Liver (tissue), 3 donors: ENCODE results near the gene FA2H.

Experiments used
- ATF3 ChIP-seq: IDR thresholded peaks from 2 replicates; pipeline ENCODE4 v1.6.1; 2016; ENCODE audit warnings: antibody characterized with exemption
- EGR1 ChIP-seq, 2 donors: IDR thresholded peaks; 2 replicates each; pipeline ENCODE4 v1.6.1; 2016 to 2018; ENCODE audit warnings: antibody characterized with exemption in 2 of 2, low read depth in 2 of 2
- FOXA1 ChIP-seq: IDR thresholded peaks from 2 replicates; pipeline ENCODE4 v1.6.1; 2016; ENCODE audit warnings: antibody characterized with exemption
- GABPA ChIP-seq, 2 donors: IDR thresholded peaks in 1 of 2; conservative IDR thresholded peaks in 1 of 2; 2 replicates each; pipeline ENCODE4 v1.6.1; 2016; ENCODE audit warnings: antibody characterized with exemption in 2 of 2, mild to moderate bottlenecking in 1 of 2, moderate library complexity in 1 of 2
- JUND ChIP-seq, 2 donors: IDR thresholded peaks; 2 replicates each; pipeline ENCODE4 v1.6.1; 2016; ENCODE audit warnings: antibody characterized with exemption in 2 of 2
- MAX ChIP-seq: IDR thresholded peaks from 2 replicates; pipeline ENCODE4 v1.6.1; 2016; ENCODE audit warnings: antibody characterized with exemption
- RAD21 ChIP-seq, 2 donors: IDR thresholded peaks; 2 replicates each; pipeline ENCODE4 v1.6.1; 2016; ENCODE audit warnings: antibody characterized with exemption in 2 of 2, mild to moderate bottlenecking in 2 of 2
- REST ChIP-seq: IDR thresholded peaks from 2 replicates; pipeline ENCODE4 v1.6.1; 2016; ENCODE audit warnings: antibody characterized with exemption, mild to moderate bottlenecking
- RXRA ChIP-seq, 2 donors: IDR thresholded peaks; 2 replicates each; pipeline ENCODE4 v1.6.1; 2017 to 2018; ENCODE audit warnings: antibody characterized with exemption in 2 of 2, mild to moderate bottlenecking in 1 of 2
- SP1 ChIP-seq: IDR thresholded peaks from 2 replicates; pipeline ENCODE4 v1.6.1; 2018; ENCODE audit warnings: antibody characterized with exemption, mild to moderate bottlenecking
- TAF1 ChIP-seq: conservative IDR thresholded peaks from 2 replicates; pipeline ENCODE4 v1.6.1; 2016; ENCODE audit warnings: antibody characterized with exemption, mild to moderate bottlenecking
- YY1 ChIP-seq: IDR thresholded peaks from 2 replicates; pipeline ENCODE4 v1.6.1; 2016; ENCODE audit warnings: antibody characterized with exemption, mild to moderate bottlenecking
- TF ChIP-seq, protein P1 (sequence below): fragments of 150-350 bp; IDR thresholded peaks from 2 replicates; pipeline ENCODE4 v1.5.1; 2017; ENCODE audit warnings: improper control_type of control experiment, low read depth, low read length; ENCODE audit not compliant: missing input control
- TF ChIP-seq, protein P2 (sequence below): IDR thresholded peaks from 2 replicates; pipeline ENCODE4 v1.6.1; 2016; ENCODE audit warnings: antibody characterized with exemption
- donor health status: healthy.
- donor health status: healthy.

DNA sequence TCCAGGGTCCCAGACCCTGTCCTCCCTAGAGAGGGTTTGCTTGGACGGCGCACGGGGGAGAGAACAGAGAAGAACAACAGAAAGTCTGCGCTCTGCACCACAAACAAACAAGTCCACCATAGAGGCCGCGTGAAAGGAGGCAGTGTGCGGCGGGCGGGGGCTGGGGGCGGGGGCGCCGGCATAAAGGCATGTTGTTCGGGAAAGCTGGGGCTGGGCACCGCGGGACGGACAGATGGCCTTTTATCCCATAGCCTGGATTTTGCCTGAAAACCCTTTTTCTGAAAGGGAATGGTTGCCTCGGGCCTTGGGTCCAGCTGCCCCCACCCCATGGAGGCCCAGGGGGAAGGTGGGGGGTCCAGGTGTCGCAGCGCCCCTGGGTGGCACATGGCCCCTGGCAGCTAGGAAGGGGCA is 26.0 kb downstream of the FA2H start:
- TF ChIP-seq, protein P1, sequence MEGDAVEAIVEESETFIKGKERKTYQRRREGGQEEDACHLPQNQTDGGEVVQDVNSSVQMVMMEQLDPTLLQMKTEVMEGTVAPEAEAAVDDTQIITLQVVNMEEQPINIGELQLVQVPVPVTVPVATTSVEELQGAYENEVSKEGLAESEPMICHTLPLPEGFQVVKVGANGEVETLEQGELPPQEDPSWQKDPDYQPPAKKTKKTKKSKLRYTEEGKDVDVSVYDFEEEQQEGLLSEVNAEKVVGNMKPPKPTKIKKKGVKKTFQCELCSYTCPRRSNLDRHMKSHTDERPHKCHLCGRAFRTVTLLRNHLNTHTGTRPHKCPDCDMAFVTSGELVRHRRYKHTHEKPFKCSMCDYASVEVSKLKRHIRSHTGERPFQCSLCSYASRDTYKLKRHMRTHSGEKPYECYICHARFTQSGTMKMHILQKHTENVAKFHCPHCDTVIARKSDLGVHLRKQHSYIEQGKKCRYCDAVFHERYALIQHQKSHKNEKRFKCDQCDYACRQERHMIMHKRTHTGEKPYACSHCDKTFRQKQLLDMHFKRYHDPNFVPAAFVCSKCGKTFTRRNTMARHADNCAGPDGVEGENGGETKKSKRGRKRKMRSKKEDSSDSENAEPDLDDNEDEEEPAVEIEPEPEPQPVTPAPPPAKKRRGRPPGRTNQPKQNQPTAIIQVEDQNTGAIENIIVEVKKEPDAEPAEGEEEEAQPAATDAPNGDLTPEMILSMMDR, result no peak
- TF ChIP-seq RAD21 (IDR thresholded peaks at IDR 0.05) (no peak), EGR1 (IDR thresholded peaks at IDR 0.05; ENCODE audit: low read depth in 2 of 2) (no peak), TAF1 (no peak), ATF3 (no peak), SP1 (no peak), MAX (no peak), REST (no peak), JUND (IDR thresholded peaks at IDR 0.05) (no peak), RXRA (IDR thresholded peaks at IDR 0.05) (no peak), FOXA1 (no peak), YY1 (no peak), GABPA (IDR thresholded peaks at IDR 0.05 in 1 of 2, conservative IDR thresholded peaks at IDR 0.05 in 1 of 2) (no peak)
- TF ChIP-seq, protein P2, sequence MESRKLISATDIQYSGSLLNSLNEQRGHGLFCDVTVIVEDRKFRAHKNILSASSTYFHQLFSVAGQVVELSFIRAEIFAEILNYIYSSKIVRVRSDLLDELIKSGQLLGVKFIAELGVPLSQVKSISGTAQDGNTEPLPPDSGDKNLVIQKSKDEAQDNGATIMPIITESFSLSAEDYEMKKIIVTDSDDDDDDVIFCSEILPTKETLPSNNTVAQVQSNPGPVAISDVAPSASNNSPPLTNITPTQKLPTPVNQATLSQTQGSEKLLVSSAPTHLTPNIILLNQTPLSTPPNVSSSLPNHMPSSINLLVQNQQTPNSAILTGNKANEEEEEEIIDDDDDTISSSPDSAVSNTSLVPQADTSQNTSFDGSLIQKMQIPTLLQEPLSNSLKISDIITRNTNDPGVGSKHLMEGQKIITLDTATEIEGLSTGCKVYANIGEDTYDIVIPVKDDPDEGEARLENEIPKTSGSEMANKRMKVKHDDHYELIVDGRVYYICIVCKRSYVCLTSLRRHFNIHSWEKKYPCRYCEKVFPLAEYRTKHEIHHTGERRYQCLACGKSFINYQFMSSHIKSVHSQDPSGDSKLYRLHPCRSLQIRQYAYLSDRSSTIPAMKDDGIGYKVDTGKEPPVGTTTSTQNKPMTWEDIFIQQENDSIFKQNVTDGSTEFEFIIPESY, result no peak
